Panc1 (cell line): ENCODE measurements around the gene AGER. TPM values are rescaled to one million over a fixed set of nuclear protein-coding genes. Genes with fewer than 3 reads are reported as not detected.

Experiments used
- ATAC-seq: fragments of 200-7000 bp; cut with Tn5 transposase; 2 replicates; pipeline ENCODE4 v1.9.1; 2020; ENCODE audit warnings: mild to moderate bottlenecking, moderate library complexity
- BruUV-seq: library from RNA; stranded (reverse); fragments of 400-500 nt; replicated peaks from 2 replicates; lab custom pipeline; 2021; lab: Mats Ljungman, UMichigan
- CTCF ChIA-PET: fragments of 300-600 bp; sonication (Branson Sonifier 250); formaldehyde crosslinking; loops from one replicate; lab custom pipeline; 2022; ENCODE audit warnings: antibody characterized with exemption; lab: Charles Lee
- POLR2A ChIA-PET: fragments of 300-600 bp; sonication (Branson Sonifier 250); formaldehyde crosslinking; loops from one replicate; lab custom pipeline; 2022; ENCODE audit warnings: antibody characterized with exemption; lab: Charles Lee
- DNase-seq: peaks from one replicate; pipeline ENCODE4 v3.0.0-alpha.2; 2010; ENCODE audit warnings: low read depth, low spot score
- H3K27ac ChIP-seq: 2 replicates; pipeline ENCODE4 v1.5.1; 2011; ENCODE audit warnings: mild to moderate bottlenecking, low read length, inconsistent platforms
- H3K27me3 ChIP-seq: fragments of 200-500 bp; sonication (Bioruptor generic); 2 replicates; pipeline ENCODE4 v1.6.0; 2014; ENCODE audit warnings: low read length, inconsistent platforms; ENCODE audit not compliant: control insufficient read depth, insufficient read depth
- H3K36me3 ChIP-seq: fragments of 200-500 bp; sonication (Bioruptor generic); 2 replicates; pipeline ENCODE4 v1.5.1; 2014; ENCODE audit warnings: inconsistent platforms, mild to moderate bottlenecking, low read length, moderate library complexity; ENCODE audit not compliant: control insufficient read depth, insufficient read depth
- H3K4me1 ChIP-seq: 2 replicates; pipeline ENCODE4 v1.5.1; 2011; ENCODE audit warnings: inconsistent platforms, mild to moderate bottlenecking, low read length, moderate library complexity; ENCODE audit not compliant: control insufficient read depth, insufficient read depth
- H3K4me3 ChIP-seq, 2 experiments: 2 replicates each; pipeline ENCODE4 v1.5.1; 2011 to 2012; ENCODE audit warnings: low read depth in 2 of 2, low read length in 2 of 2, mild to moderate bottlenecking in 2 of 2, inconsistent platforms in 1 of 2, moderate library complexity in 1 of 2
- H3K9me3 ChIP-seq: fragments of 200-500 bp; sonication (Bioruptor generic); 2 replicates; pipeline ENCODE4 v1.5.1; 2014; ENCODE audit warnings: low read depth, mild to moderate bottlenecking, inconsistent platforms, low read length, moderate library complexity; ENCODE audit not compliant: control insufficient read depth, insufficient read depth
- POLR2AphosphoS5 ChIP-seq: IDR thresholded peaks from 2 replicates; pipeline ENCODE4 v1.6.1; 2012; ENCODE audit warnings: mild to moderate bottlenecking, low read depth, low read length, moderate library complexity
- REST ChIP-seq, 2 experiments: IDR thresholded peaks; 2 replicates each; pipeline ENCODE4 v1.6.1; 2011 to 2012; ENCODE audit warnings: low read depth in 2 of 2, control low read depth in 1 of 2, low read length in 1 of 2, mild to moderate bottlenecking in 1 of 2, moderate library complexity in 1 of 2; ENCODE audit not compliant: insufficient read depth in 1 of 2
- SIN3A ChIP-seq: IDR thresholded peaks from 2 replicates; pipeline ENCODE4 v1.6.1; 2012; ENCODE audit warnings: low read depth, mild to moderate bottlenecking, low read length, moderate library complexity, borderline replicate concordance; ENCODE audit not compliant: insufficient read depth
- TCF7L2 ChIP-seq: IDR thresholded peaks from 2 replicates; pipeline ENCODE4 v1.6.1; 2011; ENCODE audit warnings: mild to moderate bottlenecking, low read depth, low read length, inconsistent platforms
- in situ Hi-C: cut with HindIII; loops from 2 replicates; pipeline ENCODE4 v1.10.0; 2016; ENCODE audit warnings: low sequenced_read_pairs, low pct_unique_long_range_greater_than_20kb
- intact Hi-C: fragments of 100-400 bp; cut with micrococcal nuclease; formaldehyde crosslinking; loops from one replicate; pipeline ENCODE4 v1.10.0; 2022; ENCODE audit not compliant: unreplicated experiment
- total RNA-seq: library from RNA; stranded (reverse); gene quantifications from one replicate; pipeline ENCODE4 v1.2.1, GENCODE V29; 2021; ENCODE audit not compliant: unreplicated experiment
- TF ChIP-seq, protein P1 (sequence below): fragments of 450-650 bp; IDR thresholded peaks from 2 replicates; pipeline ENCODE4 v1.5.1; 2017; ENCODE audit warnings: mild to moderate bottlenecking

AGER gene
- total RNA-seq, 1 experiment from 2014 or later: 3.7 TPM

GRCh38 chr6:32168350-32168749 is 15.7 kb downstream of the AGER start:
- in situ Hi-C loops: no loop called here
- TF ChIP-seq, protein P1, sequence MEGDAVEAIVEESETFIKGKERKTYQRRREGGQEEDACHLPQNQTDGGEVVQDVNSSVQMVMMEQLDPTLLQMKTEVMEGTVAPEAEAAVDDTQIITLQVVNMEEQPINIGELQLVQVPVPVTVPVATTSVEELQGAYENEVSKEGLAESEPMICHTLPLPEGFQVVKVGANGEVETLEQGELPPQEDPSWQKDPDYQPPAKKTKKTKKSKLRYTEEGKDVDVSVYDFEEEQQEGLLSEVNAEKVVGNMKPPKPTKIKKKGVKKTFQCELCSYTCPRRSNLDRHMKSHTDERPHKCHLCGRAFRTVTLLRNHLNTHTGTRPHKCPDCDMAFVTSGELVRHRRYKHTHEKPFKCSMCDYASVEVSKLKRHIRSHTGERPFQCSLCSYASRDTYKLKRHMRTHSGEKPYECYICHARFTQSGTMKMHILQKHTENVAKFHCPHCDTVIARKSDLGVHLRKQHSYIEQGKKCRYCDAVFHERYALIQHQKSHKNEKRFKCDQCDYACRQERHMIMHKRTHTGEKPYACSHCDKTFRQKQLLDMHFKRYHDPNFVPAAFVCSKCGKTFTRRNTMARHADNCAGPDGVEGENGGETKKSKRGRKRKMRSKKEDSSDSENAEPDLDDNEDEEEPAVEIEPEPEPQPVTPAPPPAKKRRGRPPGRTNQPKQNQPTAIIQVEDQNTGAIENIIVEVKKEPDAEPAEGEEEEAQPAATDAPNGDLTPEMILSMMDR: no peak
- TF ChIP-seq POLR2AphosphoS5 (no peak), TCF7L2 (no peak), REST (IDR thresholded peaks at IDR 0.05; ENCODE audit: insufficient read depth in 1 of 2, low read depth in 2 of 2, low read length in 1 of 2) (no peak), SIN3A (no peak)
- ChIA-PET CTCF (no interaction called here), POLR2A (no interaction called here)
- Histone ChIP-seq H3K36me3 (0 out of 2 replicates have a peak, but pooled peaks cover 2% of the 10 kb centered on the region), H3K9me3 (no peaks in the 10 kb centered on the region), H3K27ac (no peak overlapping the region), H3K27me3 (no peaks in the 10 kb centered on the region), H3K4me1 (peaks cover 6% of the 10 kb centered on the region; the same call in 1 of the 2 replicates), H3K4me3 (no peak overlapping the region)
- intact Hi-C loops: no loop called here
- ATAC-seq (no peak), DNase-seq (no peak)
- BruUV-seq: TSS peak; percentile 70

DNA sequence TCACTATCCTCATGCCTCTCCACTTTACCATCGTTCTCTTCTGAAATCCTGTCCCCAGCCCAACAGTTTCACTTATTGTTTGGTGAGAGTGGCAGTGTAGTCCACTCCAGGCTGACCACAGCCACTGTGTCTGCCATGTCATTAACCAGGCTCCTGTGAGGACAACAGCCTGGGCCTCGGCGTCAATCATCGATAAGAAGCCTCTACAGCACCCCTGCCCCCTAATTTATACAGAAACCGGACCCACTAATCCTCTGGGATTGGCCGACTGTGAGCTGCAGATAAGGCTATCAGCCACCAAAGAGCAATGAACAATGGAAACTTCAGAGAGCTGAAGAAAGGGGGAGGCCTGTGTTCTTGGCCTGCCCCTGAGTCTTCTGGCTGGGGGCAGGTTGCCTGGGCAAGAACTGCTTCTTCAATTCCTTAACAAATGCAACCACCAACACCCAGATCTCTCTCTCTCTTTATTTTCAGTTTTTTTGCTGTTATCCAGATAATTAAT is 16.2 kb downstream of the AGER start:
- no peaks in the 10 kb centered on the region for H3K27me3 ChIP-seq
- H3K27ac ChIP-seq: no peak overlapping the region
- no peak for ATAC-seq
- intact Hi-C loops (no loop called here), in situ Hi-C loops (no loop called here)
- H3K36me3 ChIP-seq: 0 out of 2 replicates have a peak, but pooled peaks cover 2% of the 10 kb centered on the region
- BruUV-seq: no TSS peak
- H3K4me1 ChIP-seq: peaks cover under 1% of the 10 kb centered on the region; the same call in 1 of the 2 replicates
- ChIA-PET CTCF (no interaction called here), POLR2A (no interaction called here)
- no peaks in the 10 kb centered on the region for H3K9me3 ChIP-seq
- DNase-seq: no peak
- H3K4me3 ChIP-seq: no peak overlapping the region
- TF ChIP-seq REST (IDR thresholded peaks at IDR 0.05; ENCODE audit: insufficient read depth in 1 of 2, low read depth in 2 of 2, low read length in 1 of 2) (no peak), POLR2AphosphoS5 (no peak)
